GM18511 (cell line): Measurements from ENCODE around the gene KIF21B.
"Not testable (repeated sequence)": the region's sequence is repeated elsewhere in the genome, so short reads cannot be mapped to it uniquely, and the experiment has no call there.

Source experiments
- ATAC-seq: cut with Tn5 transposase; IDR thresholded peaks from one replicate; pipeline ENCODE4 v1.9.1; 2021; ENCODE audit warnings: mild to moderate bottlenecking, moderate library complexity; ENCODE audit not compliant: unreplicated experiment

KIF21B gene

GRCh38 chr1:200951016-200951415, 72.5 kb downstream of the KIF21B start:
- ATAC-seq = no peak

- ATAC-seq = no peak
These were observed 73.9 kb downstream of the KIF21B start for GRCh38 chr1:200949626-200950025.

GRCh38 chr1:200947059-200947566, 76.4 kb downstream of the KIF21B start:
- no peak for ATAC-seq

- ATAC-seq = no peak
These were observed 78.4 kb downstream of the KIF21B start for GRCh38 chr1:200945111-200945510.

- no peak for ATAC-seq
These were observed 84.6 kb downstream of the KIF21B start for GRCh38 chr1:200938955-200939354.

GRCh38 chr1:200935286-200935962, 88.1 kb downstream of the KIF21B start:
- ATAC-seq = not testable (repeated sequence)

GRCh38 chr1:200934676-200935245, 88.8 kb downstream of the KIF21B start:
- ATAC-seq = no peak

GRCh38 chr1:200931776-200932175, 91.7 kb downstream of the KIF21B start:
- no peak for ATAC-seq

GRCh38 chr1:200930285-200930684, 93.2 kb downstream of the KIF21B start:
- ATAC-seq = not testable (repeated sequence)

GRCh38 chr1:200929530-200930278, 93.8 kb downstream of the KIF21B start:
- ATAC-seq = no peak

GRCh38 chr1:200925831-200926230, 97.7 kb downstream of the KIF21B start:
- no peak for ATAC-seq

- no peak for ATAC-seq
These were observed 99.9 kb downstream of the KIF21B start for GRCh38 chr1:200923601-200924000.

GRCh38 chr1:200922406-200922805, 101.1 kb downstream of the KIF21B start:
- ATAC-seq = no peak

GRCh38 chr1:200921571-200922110, 101.9 kb downstream of the KIF21B start:
- ATAC-seq = no peak
